ENCODE data around the gene EIF1. TPM values are rescaled to one million over a fixed set of nuclear protein-coding genes. Genes with fewer than 3 reads are reported as not detected.

The EIF1 gene
- polyA plus RNA-seq, 1 experiment: 251 TPM

GRCh38 chr17:41653421-41653820, 35.3 kb upstream of the EIF1 start:
- no peak for DNase-seq (ENCODE audit: low read depth)
- Histone ChIP-seq H3K27me3 (ENCODE audit: control insufficient read depth, insufficient read depth, low read length) (no peaks in the 10 kb centered on the region), H3K4me3 (ENCODE audit: low read depth, low read length) (no peak overlapping the region), H3K36me3 (ENCODE audit: control insufficient read depth, insufficient read depth, low read length) (no peaks in the 10 kb centered on the region)
- CTCF ChIA-PET: interaction anchor here (2.1 to 15.6 kb wide), 3 partner anchors 11 to 796 kb away, joined by 16 to 343 read pairs (median 271); no protein-coding TSS in a partner anchor
- TF ChIP-seq, protein P1, sequence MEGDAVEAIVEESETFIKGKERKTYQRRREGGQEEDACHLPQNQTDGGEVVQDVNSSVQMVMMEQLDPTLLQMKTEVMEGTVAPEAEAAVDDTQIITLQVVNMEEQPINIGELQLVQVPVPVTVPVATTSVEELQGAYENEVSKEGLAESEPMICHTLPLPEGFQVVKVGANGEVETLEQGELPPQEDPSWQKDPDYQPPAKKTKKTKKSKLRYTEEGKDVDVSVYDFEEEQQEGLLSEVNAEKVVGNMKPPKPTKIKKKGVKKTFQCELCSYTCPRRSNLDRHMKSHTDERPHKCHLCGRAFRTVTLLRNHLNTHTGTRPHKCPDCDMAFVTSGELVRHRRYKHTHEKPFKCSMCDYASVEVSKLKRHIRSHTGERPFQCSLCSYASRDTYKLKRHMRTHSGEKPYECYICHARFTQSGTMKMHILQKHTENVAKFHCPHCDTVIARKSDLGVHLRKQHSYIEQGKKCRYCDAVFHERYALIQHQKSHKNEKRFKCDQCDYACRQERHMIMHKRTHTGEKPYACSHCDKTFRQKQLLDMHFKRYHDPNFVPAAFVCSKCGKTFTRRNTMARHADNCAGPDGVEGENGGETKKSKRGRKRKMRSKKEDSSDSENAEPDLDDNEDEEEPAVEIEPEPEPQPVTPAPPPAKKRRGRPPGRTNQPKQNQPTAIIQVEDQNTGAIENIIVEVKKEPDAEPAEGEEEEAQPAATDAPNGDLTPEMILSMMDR (IDR thresholded peaks at IDR 0.05; ENCODE audit: insufficient read depth, low read depth, low read length): no peak
- POLR2A ChIA-PET: no interaction called here

DNA sequence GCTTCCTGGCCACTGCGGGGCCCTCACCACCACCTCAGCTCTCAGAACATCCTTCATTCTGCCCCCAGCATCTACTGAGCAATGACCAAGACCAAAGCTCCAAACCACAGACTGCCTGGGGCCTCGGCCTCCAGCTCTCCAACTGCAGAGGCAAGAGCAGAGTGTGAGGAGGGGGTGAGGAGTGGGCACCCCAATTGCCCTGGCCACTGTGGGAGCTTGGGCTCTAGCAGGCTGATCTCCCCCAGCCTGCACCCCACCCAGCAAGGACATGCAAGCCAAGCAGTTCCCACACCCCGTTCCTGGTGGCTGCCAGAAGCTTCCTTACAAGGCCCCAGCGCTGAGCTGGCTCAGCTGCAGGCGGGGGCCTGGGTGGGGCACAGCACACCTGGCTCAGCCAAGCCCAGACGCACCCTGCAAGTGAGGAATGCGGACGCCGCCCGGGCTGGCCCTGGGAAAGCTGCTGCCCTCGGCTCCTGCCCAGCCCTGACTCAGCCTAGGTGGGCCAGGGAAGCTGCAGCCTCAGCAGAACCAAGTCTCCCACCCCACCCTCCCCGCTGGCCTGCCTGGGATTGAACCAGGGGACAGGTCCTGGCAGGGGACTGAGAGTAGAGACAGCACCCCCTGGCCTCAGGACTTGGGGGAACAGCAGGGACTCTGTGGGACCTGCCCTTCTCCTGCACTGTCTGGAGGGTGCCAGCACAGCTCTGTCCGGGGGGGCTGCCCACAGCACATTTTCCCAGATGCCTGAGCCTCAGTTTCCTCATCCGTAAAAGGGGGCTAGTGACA, 34.6 kb upstream of the EIF1 start:
- ChIA-PET POLR2A (no interaction called here), CTCF (interaction anchor here (2.1 to 15.6 kb wide), 3 partner anchors 11 to 797 kb away, joined by 16 to 343 read pairs (median 271); no protein-coding TSS in a partner anchor)
- TF ChIP-seq, protein P1 (IDR thresholded peaks at IDR 0.05; ENCODE audit: insufficient read depth, low read depth, low read length): no peak
- no peak for DNase-seq (ENCODE audit: low read depth)
- Histone ChIP-seq H3K4me3 (ENCODE audit: low read depth, low read length) (no peak overlapping the region), H3K36me3 (ENCODE audit: control insufficient read depth, insufficient read depth, low read length) (no peaks in the 10 kb centered on the region), H3K27me3 (ENCODE audit: control insufficient read depth, insufficient read depth, low read length) (no peaks in the 10 kb centered on the region)

GRCh38 chr17:41654678-41655607, 33.7 kb upstream of the EIF1 start:
- Histone ChIP-seq H3K36me3 (ENCODE audit: control insufficient read depth, insufficient read depth, low read length) (no peaks in the 10 kb centered on the region), H3K27me3 (ENCODE audit: control insufficient read depth, insufficient read depth, low read length) (no peaks in the 10 kb centered on the region), H3K4me3 (ENCODE audit: low read depth, low read length) (no peak overlapping the region)
- ChIA-PET POLR2A (no interaction called here), CTCF (interaction anchor here (1.0 to 15.6 kb wide), 4 partner anchors 10 to 1034 kb away, joined by 3 to 343 read pairs (median 144); no protein-coding TSS in a partner anchor)
- TF ChIP-seq, protein P1 (IDR thresholded peaks at IDR 0.05; ENCODE audit: insufficient read depth, low read depth, low read length): no peak
- no peak for DNase-seq (ENCODE audit: low read depth)

DNA sequence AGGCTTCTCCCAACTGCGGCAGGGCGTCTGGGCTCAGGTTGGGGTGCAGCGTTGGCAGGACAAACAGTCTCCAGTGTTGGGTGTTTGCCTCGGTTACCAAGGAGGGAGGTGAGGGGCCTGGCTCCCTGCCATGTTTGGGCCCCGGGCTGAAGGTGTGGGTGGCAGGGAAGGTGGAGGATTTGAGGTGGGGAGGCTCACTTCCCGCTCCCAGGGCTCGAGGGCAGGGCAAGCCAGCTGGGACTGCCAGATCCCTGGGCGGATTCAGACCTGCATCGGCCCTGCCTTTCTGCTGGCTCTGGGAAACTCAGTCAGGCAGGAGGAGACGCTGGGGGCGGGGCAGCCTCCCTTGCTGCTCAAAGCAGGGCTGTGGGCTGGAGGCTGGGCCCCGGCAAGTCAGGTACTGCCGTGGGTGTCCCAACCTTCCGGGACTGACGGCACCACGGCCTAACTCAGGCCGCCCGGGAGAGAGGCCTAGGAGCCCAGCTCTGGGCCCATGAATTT, 33.0 kb upstream of the EIF1 start:
- no peaks in the 10 kb centered on the region for H3K36me3 ChIP-seq (ENCODE audit: control insufficient read depth, insufficient read depth, low read length)
- no peaks in the 10 kb centered on the region for H3K27me3 ChIP-seq (ENCODE audit: control insufficient read depth, insufficient read depth, low read length)
- POLR2A ChIA-PET: no interaction called here
- CTCF ChIA-PET: interaction anchor here (1.0 to 15.6 kb wide), 3 partner anchors 9 to 1035 kb away, joined by 3 to 343 read pairs (median 271); no protein-coding TSS in a partner anchor
- no peak overlapping the region for H3K4me3 ChIP-seq (ENCODE audit: low read depth, low read length)
- TF ChIP-seq, protein P1 (IDR thresholded peaks at IDR 0.05; ENCODE audit: insufficient read depth, low read depth, low read length): no peak
- DNase-seq (ENCODE audit: low read depth): no peak

Measured in BJ (cell line).